HCT116 (cell line): ENCODE data around the gene AHNAK. TPM values are rescaled to one million over a fixed set of nuclear protein-coding genes. Genes with fewer than 3 reads are reported as not detected.
"Not testable (repeated sequence)": the region's sequence is repeated elsewhere in the genome, so short reads cannot be mapped to it uniquely, and the experiment has no call there.

Experiments used
- ATAC-seq: fragments of 200-7000 bp; cut with Tn5 transposase; 2 replicates; pipeline ENCODE4 v1.9.1; 2020; ENCODE audit warnings: mild to moderate bottlenecking, moderate library complexity
- BruUV-seq: library from RNA; stranded (reverse); fragments of 400-500 nt; replicated peaks from 2 replicates; lab custom pipeline; 2021; lab: Mats Ljungman, UMichigan
- CTCF ChIA-PET: fragments of 300-600 bp; sonication (Branson Sonifier 250); formaldehyde crosslinking; loops from one replicate; lab custom pipeline; 2021; ENCODE audit warnings: antibody characterized with exemption; lab: Charles Lee
- POLR2A ChIA-PET: fragments of 300-600, 350-600 bp; sonication (Branson Sonifier 250); formaldehyde crosslinking; loops from one replicate; lab custom pipeline; 2021; ENCODE audit warnings: antibody characterized with exemption; lab: Charles Lee
- RAD21 ChIA-PET, 2 experiments: fragments of 300-600 bp; sonication (Branson Sonifier 250); formaldehyde crosslinking; loops; one replicate each; lab custom pipeline; 2023; ENCODE audit warnings: low total read pairs in 2 of 2; ENCODE audit not compliant: uncharacterized antibody in 2 of 2, unreplicated experiment in 2 of 2, low non-redundant PET in 1 of 2; lab: Charles Lee
- DNase-seq: peaks from one replicate; pipeline ENCODE4 v3.0.0-alpha.2; 2010; ENCODE audit warnings: low read depth, low spot score
- H2AFZ ChIP-seq: fragments of 200-600 bp; shearing (Covaris generic), sonication (generic); 2 replicates; pipeline ENCODE4 v1.6.1; 2017; ENCODE audit warnings: low read depth, mixed run types, mixed read lengths, antibody characterized with exemption, low read length; ENCODE audit not compliant: poor library complexity, severe bottlenecking
- H3K27ac ChIP-seq: 2 replicates; pipeline ENCODE4 v1.5.1; 2012; ENCODE audit warnings: low read depth, low read length
- H3K27me3 ChIP-seq: fragments of 200-600 bp; sonication (generic); 2 replicates; pipeline ENCODE4 v1.6.1; 2016; ENCODE audit warnings: mixed run types, low read length, mixed read lengths; ENCODE audit not compliant: insufficient read depth
- H3K36me3 ChIP-seq, 2 experiments: fragments of 200-500 bp in 1 of 2; fragments of 200-600 bp in 1 of 2; sonication (Bioruptor generic) in 1 of 2; sonication (generic) in 1 of 2; 2 replicates each; pipeline versions ENCODE4 v1.5.1 to v1.6.1; 2014 to 2016; ENCODE audit warnings: low read length in 2 of 2, inconsistent platforms in 1 of 2, mixed read lengths in 1 of 2, mixed run types in 1 of 2; ENCODE audit not compliant: insufficient read depth in 2 of 2, control insufficient read depth in 1 of 2
- H3K4me1 ChIP-seq, 2 experiments: fragments of 200-600 bp in 1 of 2; sonication (generic) in 1 of 2; 2 replicates each; pipeline versions ENCODE4 v1.5.1 to v1.6.1; 2012 to 2017; ENCODE audit warnings: low read length in 2 of 2, inconsistent platforms in 1 of 2, mild to moderate bottlenecking in 1 of 2, mixed read lengths in 1 of 2, mixed run types in 1 of 2, moderate library complexity in 1 of 2; ENCODE audit not compliant: insufficient read depth in 2 of 2, control insufficient read depth in 1 of 2
- H3K4me2 ChIP-seq: fragments of 200-600 bp; sonication (generic); 2 replicates; pipeline ENCODE4 v1.6.1; 2017; ENCODE audit warnings: mixed run types, low read length, mixed read lengths
- H3K4me3 ChIP-seq, 2 experiments: fragments of 200-600 bp in 1 of 2; sonication (generic) in 1 of 2; replicated peaks in 1 of 2; 2 replicates each; pipeline ENCODE4 v1.5.1; 2011 to 2016; ENCODE audit warnings: low read length in 2 of 2, control low read depth in 1 of 2, low read depth in 1 of 2, mild to moderate bottlenecking in 1 of 2, mixed read lengths in 1 of 2, mixed run types in 1 of 2
- H3K79me2 ChIP-seq: fragments of 200-600 bp; sonication (generic); 2 replicates; pipeline ENCODE4 v1.6.1; 2017; ENCODE audit warnings: mild to moderate bottlenecking, mixed run types, low read length, moderate library complexity, mixed read lengths; ENCODE audit not compliant: insufficient read depth
- H3K9ac ChIP-seq: fragments of 200-600 bp; sonication (generic); 2 replicates; pipeline ENCODE4 v1.6.1; 2016; ENCODE audit warnings: low read length, mixed read lengths
- H3K9me2 ChIP-seq: fragments of 200-600 bp; sonication (generic), shearing (Covaris generic); 2 replicates; pipeline ENCODE4 v1.6.1; 2017; ENCODE audit warnings: mixed run types, mild to moderate bottlenecking, moderate library complexity; ENCODE audit not compliant: insufficient read depth
- H3K9me3 ChIP-seq, 2 experiments: fragments of 200-500 bp in 1 of 2; fragments of 200-600 bp in 1 of 2; sonication (Bioruptor generic) in 1 of 2; sonication (generic) in 1 of 2; 2 replicates each; pipeline ENCODE4 v1.6.1; 2014 to 2017; ENCODE audit warnings: low read length in 2 of 2, mixed read lengths in 2 of 2, inconsistent platforms in 1 of 2, low read depth in 1 of 2, mild to moderate bottlenecking in 1 of 2, mixed run types in 1 of 2, moderate library complexity in 1 of 2; ENCODE audit not compliant: control insufficient read depth in 1 of 2, insufficient read depth in 1 of 2
- H4K20me1 ChIP-seq: fragments of 200-600 bp; sonication (generic), shearing (Covaris generic); 2 replicates; pipeline ENCODE4 v1.6.1; 2017; ENCODE audit warnings: mixed run types, mild to moderate bottlenecking, moderate library complexity; ENCODE audit not compliant: insufficient read depth
- CBX3 ChIP-seq: IDR thresholded peaks from 2 replicates; pipeline ENCODE4 v1.6.1; 2012; ENCODE audit warnings: low read depth
- EZH2 ChIP-seq: fragments of 200-600 bp; sonication (generic); IDR thresholded peaks from 2 replicates; pipeline ENCODE4 v1.6.1; 2017; ENCODE audit warnings: antibody characterized with exemption, mixed run types
- RAD21 ChIP-seq: IDR thresholded peaks from 2 replicates; pipeline ENCODE4 v1.6.1; 2012; ENCODE audit warnings: low read depth, mild to moderate bottlenecking
- intact Hi-C: fragments of 100-400 bp; cut with micrococcal nuclease; formaldehyde crosslinking; loops from 2 replicates; pipeline ENCODE4 v1.10.0; 2022
- total RNA-seq: library from RNA; stranded (reverse); gene quantifications from one replicate; pipeline ENCODE4 v1.2.1, GENCODE V29; 2021; ENCODE audit not compliant: unreplicated experiment
- TF ChIP-seq, protein P1 (sequence below), 3 experiments: fragments of 200-600 bp in 1 of 3; sonication (generic) in 1 of 3; IDR thresholded peaks in 2 of 3; conservative IDR thresholded peaks in 1 of 3; 2 replicates each; pipeline ENCODE4 v1.5.1; 2012 to 2017; ENCODE audit warnings: low read depth in 2 of 3, low read length in 2 of 3, antibody characterized with exemption in 1 of 3, borderline replicate concordance in 1 of 3, control low read depth in 1 of 3, mild to moderate bottlenecking in 1 of 3, mixed read lengths in 1 of 3, mixed run types in 1 of 3, moderate library complexity in 1 of 3; ENCODE audit not compliant: insufficient read depth in 1 of 3

AHNAK gene
- total RNA-seq, 1 experiment from 2014 or later = 239 TPM

DNA sequence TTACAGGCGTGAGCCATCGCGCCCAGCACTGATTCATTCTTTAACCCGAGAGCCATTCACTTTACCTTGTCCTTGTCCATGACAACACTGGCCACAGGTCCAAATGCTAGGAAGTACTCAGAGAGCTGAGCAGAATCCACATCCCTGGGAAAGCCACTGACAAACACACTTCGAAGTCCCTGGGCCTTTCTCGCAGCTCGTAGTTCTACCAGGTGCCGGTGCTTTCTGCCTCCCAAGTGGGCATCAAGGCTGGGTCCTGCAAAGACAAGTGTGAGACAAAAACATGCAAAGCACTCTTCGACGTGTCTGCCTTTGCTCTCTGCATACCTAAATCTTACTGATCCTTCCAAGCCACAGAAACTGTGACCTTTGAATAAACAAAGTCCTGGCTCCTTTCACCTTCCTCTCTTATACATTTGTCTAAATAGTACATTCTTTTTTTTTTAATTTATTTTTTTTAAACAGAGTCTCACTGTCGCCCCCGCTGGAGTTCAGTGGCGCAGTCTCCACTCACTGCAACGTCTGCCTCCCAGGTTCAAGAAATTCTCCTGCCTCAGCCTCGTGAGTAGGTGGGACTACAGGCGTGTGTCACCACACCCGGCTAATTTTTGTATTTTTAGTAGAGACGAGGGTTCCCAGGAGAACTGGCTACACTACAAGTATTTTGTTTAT lies 42.5 kb upstream of the AHNAK start:
- Histone ChIP-seq H3K9ac (peak overlapping the region; percentile 15), H3K4me2 (peak overlapping the region; percentile 86), H4K20me1 (no peaks in the 10 kb centered on the region), H3K4me3 (peak overlapping the region in 1 of 2 experiments; percentile 78; a peak in 1 of 4 replicates), H3K79me2 (peaks cover 59% of the 10 kb centered on the region), H3K27me3 (no peaks in the 10 kb centered on the region), H2AFZ (no peak overlapping the region), H3K36me3 (peaks cover 27 to 35% of the 10 kb centered on the region in 2 experiments), H3K27ac (peak overlapping the region; percentile 77; the same call in 1 of the 2 replicates), H3K4me1 (peaks cover 21 to 36% of the 10 kb centered on the region in 2 experiments), H3K9me2 (no peaks in the 10 kb centered on the region), H3K9me3 (no peaks in the 10 kb centered on the region)
- ATAC-seq = no peak
- TF ChIP-seq CBX3 (no peak), EZH2 (no peak), RAD21 (no peak)
- TF ChIP-seq, protein P1, sequence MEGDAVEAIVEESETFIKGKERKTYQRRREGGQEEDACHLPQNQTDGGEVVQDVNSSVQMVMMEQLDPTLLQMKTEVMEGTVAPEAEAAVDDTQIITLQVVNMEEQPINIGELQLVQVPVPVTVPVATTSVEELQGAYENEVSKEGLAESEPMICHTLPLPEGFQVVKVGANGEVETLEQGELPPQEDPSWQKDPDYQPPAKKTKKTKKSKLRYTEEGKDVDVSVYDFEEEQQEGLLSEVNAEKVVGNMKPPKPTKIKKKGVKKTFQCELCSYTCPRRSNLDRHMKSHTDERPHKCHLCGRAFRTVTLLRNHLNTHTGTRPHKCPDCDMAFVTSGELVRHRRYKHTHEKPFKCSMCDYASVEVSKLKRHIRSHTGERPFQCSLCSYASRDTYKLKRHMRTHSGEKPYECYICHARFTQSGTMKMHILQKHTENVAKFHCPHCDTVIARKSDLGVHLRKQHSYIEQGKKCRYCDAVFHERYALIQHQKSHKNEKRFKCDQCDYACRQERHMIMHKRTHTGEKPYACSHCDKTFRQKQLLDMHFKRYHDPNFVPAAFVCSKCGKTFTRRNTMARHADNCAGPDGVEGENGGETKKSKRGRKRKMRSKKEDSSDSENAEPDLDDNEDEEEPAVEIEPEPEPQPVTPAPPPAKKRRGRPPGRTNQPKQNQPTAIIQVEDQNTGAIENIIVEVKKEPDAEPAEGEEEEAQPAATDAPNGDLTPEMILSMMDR (IDR thresholded peaks at IDR 0.05 in 2 of 3, conservative IDR thresholded peaks at IDR 0.05 in 1 of 3; ENCODE audit: borderline replicate concordance in 1 of 3, insufficient read depth in 1 of 3, low read depth in 2 of 3, low read length in 2 of 3) = peak in 2 of 3 experiments; percentile 39 to 53; a peak in 4 of 6 replicates
- RAD21 ChIA-PET = no interaction called here
- DNase-seq = no peak
- CTCF ChIA-PET = interaction anchor here (1.2 kb wide), 1 partner anchor 10 kb away, joined by 3 read pairs; no protein-coding TSS in a partner anchor
- POLR2A ChIA-PET = interaction anchor here (1.0 to 1.2 kb wide), 2 partner anchors 15 to 164 kb away, joined by 3 to 6 read pairs; partner anchors contain the start of gene EEF1G
- no TSS peak for BruUV-seq
- intact Hi-C loops = no loop called here

DNA sequence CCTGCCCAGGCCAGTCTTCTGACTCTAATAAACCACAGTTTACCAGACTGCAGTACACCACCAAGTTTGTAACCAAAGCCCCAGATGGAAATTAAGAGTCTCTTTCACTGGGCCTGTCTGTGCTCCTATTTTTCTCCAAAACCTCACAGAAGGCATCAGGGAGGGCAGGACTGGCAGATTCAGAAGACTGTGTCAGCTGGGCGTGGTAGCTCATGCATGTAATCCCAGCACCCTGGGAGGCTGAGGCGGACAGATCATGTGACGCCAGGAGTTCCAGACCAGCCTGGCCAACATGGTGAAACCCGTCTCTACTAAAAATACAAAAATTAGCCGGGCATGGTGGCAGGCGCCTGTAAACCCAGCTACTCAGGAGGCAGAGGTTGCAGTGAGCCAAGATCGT lies 38.8 kb upstream of the AHNAK start:
- BruUV-seq, H3K9ac ChIP-seq, intact Hi-C loops, RAD21 ChIA-PET, H3K4me2 ChIP-seq, H3K27ac ChIP-seq, ATAC-seq, H3K27me3 ChIP-seq, H3K9me3 ChIP-seq, H4K20me1 ChIP-seq, H3K4me3 ChIP-seq, DNase-seq, H2AFZ ChIP-seq, H3K9me2 ChIP-seq: not testable (repeated sequence)
- CTCF ChIA-PET = interaction anchor here (1.5 kb wide), 1 partner anchor 161 kb away, joined by 5 read pairs; no protein-coding TSS in a partner anchor
- peaks cover 33 to 41% of the 10 kb centered on the region in 2 experiments for H3K36me3 ChIP-seq
- H3K4me1 ChIP-seq = peaks cover 9 to 14% of the 10 kb centered on the region in 2 experiments
- peaks cover 50% of the 10 kb centered on the region for H3K79me2 ChIP-seq
- POLR2A ChIA-PET = interaction anchor here (3.8 kb wide), 1 partner anchor 11 kb away, joined by 13 read pairs; the partner anchor contains the start of gene EEF1G

DNA sequence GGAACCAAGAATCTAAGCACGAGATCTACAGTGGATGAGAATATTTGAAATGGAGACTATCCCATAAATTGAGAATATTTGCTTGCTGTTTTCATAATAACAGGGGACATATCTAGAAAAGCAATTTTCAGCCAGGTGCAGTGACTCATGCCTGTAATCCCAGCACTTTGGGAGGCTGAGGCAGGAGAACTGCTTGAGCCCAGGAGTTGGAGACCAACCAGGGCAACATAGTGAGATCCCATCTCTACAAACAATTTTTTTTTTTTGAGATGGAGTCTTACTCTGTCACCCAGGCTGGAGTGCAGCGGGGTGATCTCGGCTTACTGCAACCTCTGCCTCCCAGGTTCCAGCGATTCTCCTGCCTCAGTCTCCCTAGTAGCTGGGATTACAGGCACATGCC lies 35.1 kb upstream of the AHNAK start:
- BruUV-seq, CTCF ChIA-PET, ATAC-seq, H3K27ac ChIP-seq, intact Hi-C loops, H2AFZ ChIP-seq, H4K20me1 ChIP-seq, DNase-seq, H3K9me2 ChIP-seq, H3K9me3 ChIP-seq, H3K9ac ChIP-seq, H3K4me1 ChIP-seq, H3K27me3 ChIP-seq, RAD21 ChIA-PET, H3K4me2 ChIP-seq, H3K4me3 ChIP-seq: not testable (repeated sequence)
- Histone ChIP-seq H3K36me3 (peaks cover 27 to 39% of the 10 kb centered on the region in 2 experiments), H3K79me2 (peaks cover 22% of the 10 kb centered on the region)
- POLR2A ChIA-PET = interaction anchor here (3.8 kb wide), 1 partner anchor 8 kb away, joined by 13 read pairs; the partner anchor contains the start of gene EEF1G
